D721Med (cell line): ENCODE data around the gene MADD.

Experiments used
- DNase-seq: peaks from one replicate; pipeline ENCODE4 v3.0.0; 2011; ENCODE audit warnings: low spot score; ENCODE audit not compliant: insufficient read length
- FAIRE-seq: peaks from 2 replicates; lab custom pipeline; 2011; peaks lifted over from hg19 to GRCh38; lab: Jason Lieb, UNC
- CTCF ChIP-seq: IDR thresholded peaks from 2 replicates; pipeline ENCODE4 v1.5.1; 2012; ENCODE audit warnings: mild to moderate bottlenecking, control low read depth; ENCODE audit not compliant: insufficient read depth; ENCODE audit errors: missing control alignments

The MADD gene

GRCh38 chr11:47338396-47339241 is 68.7 kb downstream of the MADD start:
- TF ChIP-seq CTCF = no peak
- FAIRE-seq = no peak
- no peak for DNase-seq

- FAIRE-seq (no peak), DNase-seq (no peak)
- TF ChIP-seq CTCF = no peak
These were observed 70.1 kb downstream of the MADD start for GRCh38 chr11:47340010-47340409.

- DNase-seq (no peak), FAIRE-seq (no peak)
- no peak for TF ChIP-seq CTCF
These were observed 71.2 kb downstream of the MADD start for GRCh38 chr11:47340980-47341775.

GRCh38 chr11:47342036-47342803 is 72.3 kb downstream of the MADD start:
- TF ChIP-seq CTCF = no peak

DNA sequence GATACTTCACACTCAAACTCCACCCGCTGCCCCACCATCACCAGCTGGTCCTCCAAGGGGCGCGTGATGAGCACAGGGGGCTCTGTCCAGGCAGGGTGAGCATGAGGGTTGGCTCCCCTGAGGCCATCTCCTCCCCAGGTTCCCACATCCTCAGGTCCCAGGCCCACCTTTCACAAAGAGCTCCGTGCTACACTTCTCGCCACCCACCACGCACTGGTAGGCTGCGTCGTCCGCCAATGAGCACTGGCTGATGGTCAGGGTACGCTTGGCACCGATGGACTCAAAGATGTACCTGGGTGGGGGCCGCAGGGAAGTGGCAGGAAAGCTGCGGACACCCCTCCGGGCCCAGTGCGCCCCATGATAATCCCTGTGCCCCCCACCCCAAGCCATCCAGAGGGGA is 72.9 kb downstream of the MADD start:
- no peak for DNase-seq
- TF ChIP-seq CTCF = no peak
- FAIRE-seq = no peak

More at GRCh38 chr11:47342036-47342803, 72.3 kb downstream of the MADD start:
- no peak for DNase-seq
- FAIRE-seq = no peak

GRCh38 chr11:47345890-47346563 is 76.1 kb downstream of the MADD start:
- DNase-seq = no peak
- FAIRE-seq = no peak
- TF ChIP-seq CTCF = no peak
